HepG2 (cell line): Measurements from ENCODE around the gene FAM89B. TPM values are rescaled to one million over a fixed set of nuclear protein-coding genes. Genes with fewer than 3 reads are reported as not detected.

Source experiments
- AKNA ChIP-seq: sonication (generic); formaldehyde crosslinking; IDR thresholded peaks from 2 replicates; pipeline ENCODE4 v1.4.0; 2020; ENCODE audit warnings: missing genetic modification reagents, borderline replicate concordance
- ELF4 ChIP-seq: sonication (generic); formaldehyde crosslinking; IDR thresholded peaks from 2 replicates; pipeline ENCODE4 v1.5.0; 2020; ENCODE audit warnings: missing genetic modification reagents, mild to moderate bottlenecking, moderate library complexity, borderline replicate concordance
- MBNL3 ChIP-seq: fragments of 250-450 bp; sonication (Bioruptor Pico); conservative IDR thresholded peaks from 2 replicates; pipeline ENCODE4 v1.8.0; 2022; ENCODE audit warnings: mild to moderate bottlenecking, inconsistent platforms
- NFRKB ChIP-seq: fragments of 450-650 bp; IDR thresholded peaks from 2 replicates; pipeline ENCODE4 v1.6.1; 2017
- SMAD1 ChIP-seq: sonication (generic); formaldehyde crosslinking; IDR thresholded peaks from 2 replicates; pipeline ENCODE4 v1.4.0; 2020; ENCODE audit warnings: missing genetic modification reagents, low read depth, mild to moderate bottlenecking, borderline replicate concordance
- SMARCE1 ChIP-seq: fragments of 450-650 bp; IDR thresholded peaks from 2 replicates; pipeline ENCODE4 v1.6.1; 2017; ENCODE audit warnings: borderline replicate concordance
- SOX6 ChIP-seq, 2 experiments: fragments of 450-650 bp in 1 of 2; sonication (generic) in 1 of 2; formaldehyde crosslinking in 1 of 2; IDR thresholded peaks; 2 replicates each; pipeline versions ENCODE4 v1.4.0 to v1.6.1; 2017 to 2020; ENCODE audit warnings: antibody characterized with exemption in 1 of 2, mild to moderate bottlenecking in 1 of 2, missing genetic modification reagents in 1 of 2
- SP1 ChIP-seq, 2 experiments: fragments of 450-650 bp in 1 of 2; sonication (generic) in 1 of 2; formaldehyde crosslinking in 1 of 2; IDR thresholded peaks; 2 replicates each; pipeline versions ENCODE4 v1.4.0 to v1.6.1; 2016 to 2020; ENCODE audit warnings: missing genetic modification reagents in 1 of 2
- ZBTB4 ChIP-seq: sonication (generic); formaldehyde crosslinking; IDR thresholded peaks from 2 replicates; pipeline ENCODE4 v1.4.0; 2020; ENCODE audit warnings: missing genetic modification reagents, mild to moderate bottlenecking, borderline replicate concordance
- ZNF10 ChIP-seq: sonication (generic); formaldehyde crosslinking; IDR thresholded peaks from 2 replicates; pipeline ENCODE4 v1.4.0; 2020; ENCODE audit warnings: mild to moderate bottlenecking, low read depth, missing genetic modification reagents, borderline replicate concordance
- ZNF530 ChIP-seq: sonication (generic); formaldehyde crosslinking; IDR thresholded peaks from 2 replicates; pipeline ENCODE4 v1.5.0; 2020; ENCODE audit warnings: low read depth, mild to moderate bottlenecking, missing genetic modification reagents
- ZNF605 ChIP-seq: sonication (generic); formaldehyde crosslinking; IDR thresholded peaks from 2 replicates; pipeline ENCODE4 v1.8.0; 2022; ENCODE audit warnings: mild to moderate bottlenecking, missing genetic modification reagents
- ZSCAN29 ChIP-seq: sonication (generic); formaldehyde crosslinking; conservative IDR thresholded peaks from 2 replicates; pipeline ENCODE4 v1.4.0; 2020; ENCODE audit warnings: mild to moderate bottlenecking, missing genetic modification reagents
- polyA plus RNA-seq, 8 experiments: library from polyadenylated mRNA; depleted of rRNA in 3 of 8; stranded (reverse) in 7 of 8; unstranded in 1 of 8; fragments of >200 nt; fragmentation: Illumina TruSeq in 4 of 8; extraction: Trizol in 4 of 8; gene quantifications; 2 replicates each; pipeline versions ENCODE4 v1.2.1 to v1.2.3, GENCODE V29; 2011 to 2016; ENCODE audit warnings: low read depth in 4 of 8, missing spikeins in 1 of 8, mixed read lengths in 1 of 8; ENCODE audit not compliant: insufficient read depth in 1 of 8
- total RNA-seq, 5 experiments: library from RNA; depleted of rRNA; stranded (reverse); fragments of >200 nt; fragmentation: Illumina TruSeq; extraction: Trizol; gene quantifications; 2 replicates each; pipeline ENCODE4 v1.2.3, GENCODE V29; 2016; ENCODE audit warnings: low read depth in 1 of 5
- TF ChIP-seq, protein P1 (sequence below): IDR thresholded peaks from 2 replicates; pipeline ENCODE4 v1.6.1; 2012; ENCODE audit warnings: inconsistent platforms
- TF ChIP-seq, protein P2 (sequence below): sonication (generic); formaldehyde crosslinking; IDR thresholded peaks from 2 replicates; pipeline ENCODE4 v1.4.0; 2020; ENCODE audit warnings: missing genetic modification reagents, borderline replicate concordance

The FAM89B gene
- total and polyA plus RNA-seq, 2 of the 13 experiments (the other 11 are each of a cell fraction or from before 2014, with no cell fraction given) = 5.7 to 8.0 TPM

GRCh38 chr11:65540290-65541092 is 31.8 kb upstream of the FAM89B start (continued):
- TF ChIP-seq AKNA (CRISPR knock-in tag) (no peak), SMARCE1 (no peak), SOX6 (IDR thresholded peaks at IDR 0.05) (no peak), SOX6 (CRISPR knock-in tag; IDR thresholded peaks at IDR 0.05) (0 out of 2 replicates have a peak, but pooled peaks have one; percentile 12), ZSCAN29 (CRISPR knock-in tag) (no peak), ZNF10 (CRISPR knock-in tag) (no peak), ZNF530 (no peak), NFRKB (no peak), ZBTB4 (CRISPR knock-in tag) (peak; percentile 88; the same call in 1 of the 2 replicates), ZNF605 (peak; percentile 24; the same call in 1 of the 2 replicates), SMAD1 (CRISPR knock-in tag) (no peak), ELF4 (CRISPR knock-in tag) (no peak), MBNL3 (CRISPR knock-in tag) (no peak), SP1 (IDR thresholded peaks at IDR 0.05) (no peak), SP1 (CRISPR knock-in tag; IDR thresholded peaks at IDR 0.05) (no peak)
- TF ChIP-seq, protein P1, sequence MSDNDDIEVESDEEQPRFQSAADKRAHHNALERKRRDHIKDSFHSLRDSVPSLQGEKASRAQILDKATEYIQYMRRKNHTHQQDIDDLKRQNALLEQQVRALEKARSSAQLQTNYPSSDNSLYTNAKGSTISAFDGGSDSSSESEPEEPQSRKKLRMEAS = no peak; the same call in 1 of the 2 replicates
- TF ChIP-seq, protein P2, sequence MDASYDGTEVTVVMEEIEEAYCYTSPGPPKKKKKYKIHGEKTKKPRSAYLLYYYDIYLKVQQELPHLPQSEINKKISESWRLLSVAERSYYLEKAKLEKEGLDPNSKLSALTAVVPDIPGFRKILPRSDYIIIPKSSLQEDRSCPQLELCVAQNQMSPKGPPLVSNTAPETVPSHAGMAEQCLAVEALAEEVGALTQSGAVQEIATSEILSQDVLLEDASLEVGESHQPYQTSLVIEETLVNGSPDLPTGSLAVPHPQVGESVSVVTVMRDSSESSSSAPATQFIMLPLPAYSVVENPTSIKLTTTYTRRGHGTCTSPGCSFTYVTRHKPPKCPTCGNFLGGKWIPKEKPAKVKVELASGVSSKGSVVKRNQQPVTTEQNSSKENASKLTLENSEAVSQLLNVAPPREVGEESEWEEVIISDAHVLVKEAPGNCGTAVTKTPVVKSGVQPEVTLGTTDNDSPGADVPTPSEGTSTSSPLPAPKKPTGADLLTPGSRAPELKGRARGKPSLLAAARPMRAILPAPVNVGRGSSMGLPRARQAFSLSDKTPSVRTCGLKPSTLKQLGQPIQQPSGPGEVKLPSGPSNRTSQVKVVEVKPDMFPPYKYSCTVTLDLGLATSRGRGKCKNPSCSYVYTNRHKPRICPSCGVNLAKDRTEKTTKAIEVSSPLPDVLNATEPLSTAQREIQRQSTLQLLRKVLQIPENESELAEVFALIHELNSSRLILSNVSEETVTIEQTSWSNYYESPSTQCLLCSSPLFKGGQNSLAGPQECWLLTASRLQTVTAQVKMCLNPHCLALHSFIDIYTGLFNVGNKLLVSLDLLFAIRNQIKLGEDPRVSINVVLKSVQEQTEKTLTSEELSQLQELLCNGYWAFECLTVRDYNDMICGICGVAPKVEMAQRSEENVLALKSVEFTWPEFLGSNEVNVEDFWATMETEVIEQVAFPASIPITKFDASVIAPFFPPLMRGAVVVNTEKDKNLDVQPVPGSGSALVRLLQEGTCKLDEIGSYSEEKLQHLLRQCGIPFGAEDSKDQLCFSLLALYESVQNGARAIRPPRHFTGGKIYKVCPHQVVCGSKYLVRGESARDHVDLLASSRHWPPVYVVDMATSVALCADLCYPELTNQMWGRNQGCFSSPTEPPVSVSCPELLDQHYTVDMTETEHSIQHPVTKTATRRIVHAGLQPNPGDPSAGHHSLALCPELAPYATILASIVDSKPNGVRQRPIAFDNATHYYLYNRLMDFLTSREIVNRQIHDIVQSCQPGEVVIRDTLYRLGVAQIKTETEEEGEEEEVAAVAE (CRISPR knock-in tag) = no peak
